MM.1S (cell line): ENCODE measurements around the gene IL17REL.

Experiments used
- DNase-seq: peaks from one replicate; pipeline ENCODE4 v3.0.0-alpha.2; 2015
- H2AFZ ChIP-seq: fragments of 300-600 bp; sonication (generic); 2 replicates; pipeline ENCODE4 v1.6.0; 2016; ENCODE audit warnings: antibody characterized with exemption, low read length
- H3F3A ChIP-seq: fragments of 300-600 bp; sonication (generic); 2 replicates; pipeline ENCODE4 v1.6.1; 2016; ENCODE audit warnings: mild to moderate bottlenecking, antibody characterized with exemption, low read length, moderate library complexity, mixed read lengths; ENCODE audit not compliant: insufficient read depth
- H3K27ac ChIP-seq: fragments of 300-600 bp; sonication (generic); 2 replicates; pipeline ENCODE4 v1.5.1; 2016; ENCODE audit warnings: mild to moderate bottlenecking, low read length
- H3K27me3 ChIP-seq: fragments of 300-600 bp; sonication (generic); replicated peaks from 2 replicates; pipeline ENCODE4 v1.6.0; 2016; ENCODE audit warnings: low read length; ENCODE audit not compliant: insufficient read depth
- H3K36me3 ChIP-seq: fragments of 300-600 bp; sonication (generic); replicated peaks from 2 replicates; pipeline ENCODE4 v1.6.1; 2016; ENCODE audit warnings: mild to moderate bottlenecking, low read length, mixed read lengths; ENCODE audit not compliant: insufficient read depth
- H3K4me1 ChIP-seq: fragments of 300-600 bp; sonication (generic); 2 replicates; pipeline ENCODE4 v1.6.1; 2016; ENCODE audit warnings: low read length, mixed read lengths
- H3K4me2 ChIP-seq: fragments of 300-600 bp; sonication (generic); 2 replicates; pipeline ENCODE4 v1.6.0; 2016; ENCODE audit warnings: low read depth, low read length
- H3K4me3 ChIP-seq: fragments of 300-600 bp; sonication (generic); 2 replicates; pipeline ENCODE4 v1.5.1; 2016; ENCODE audit warnings: low read length, mixed read lengths
- H3K79me2 ChIP-seq: fragments of 300-600 bp; sonication (generic); 2 replicates; pipeline ENCODE4 v1.6.1; 2016; ENCODE audit warnings: mixed run types, low read length, mixed read lengths
- H3K9ac ChIP-seq: fragments of 300-600 bp; sonication (generic); 2 replicates; pipeline ENCODE4 v1.6.1; 2016; ENCODE audit warnings: low read length, mixed read lengths
- H3K9me2 ChIP-seq: fragments of 300-600 bp; sonication (generic); replicated peaks from 2 replicates; pipeline ENCODE4 v1.6.1; 2016; ENCODE audit warnings: mild to moderate bottlenecking, low read length, mixed read lengths; ENCODE audit not compliant: insufficient read depth
- H3K9me3 ChIP-seq: fragments of 300-600 bp; sonication (generic); replicated peaks from 2 replicates; pipeline ENCODE4 v1.6.1; 2016; ENCODE audit warnings: mild to moderate bottlenecking, low read length, mixed read lengths; ENCODE audit not compliant: insufficient read depth
- H4K20me1 ChIP-seq: fragments of 300-600 bp; sonication (generic); 2 replicates; pipeline ENCODE4 v1.6.1; 2016; ENCODE audit warnings: mild to moderate bottlenecking, low read length, moderate library complexity, mixed read lengths; ENCODE audit not compliant: insufficient read depth
- CTCF ChIP-seq: fragments of 300-600 bp; sonication (generic); IDR thresholded peaks from 2 replicates; pipeline ENCODE4 v1.5.1; 2016; ENCODE audit warnings: antibody characterized with exemption, low read length, mixed read lengths
- EZH2 ChIP-seq: fragments of 300-600 bp; sonication (generic); optimal IDR thresholded peaks from 2 replicates; pipeline ENCODE3; 2017; ENCODE audit warnings: low read depth, mild to moderate bottlenecking, antibody characterized with exemption, low read length, mixed read lengths
- EZH2phosphoT487 ChIP-seq: fragments of 300-600 bp; sonication (generic); IDR thresholded peaks from 2 replicates; pipeline ENCODE4 v1.6.1; 2018; ENCODE audit warnings: antibody characterized with exemption, low read length

Gene IL17REL

DNA sequence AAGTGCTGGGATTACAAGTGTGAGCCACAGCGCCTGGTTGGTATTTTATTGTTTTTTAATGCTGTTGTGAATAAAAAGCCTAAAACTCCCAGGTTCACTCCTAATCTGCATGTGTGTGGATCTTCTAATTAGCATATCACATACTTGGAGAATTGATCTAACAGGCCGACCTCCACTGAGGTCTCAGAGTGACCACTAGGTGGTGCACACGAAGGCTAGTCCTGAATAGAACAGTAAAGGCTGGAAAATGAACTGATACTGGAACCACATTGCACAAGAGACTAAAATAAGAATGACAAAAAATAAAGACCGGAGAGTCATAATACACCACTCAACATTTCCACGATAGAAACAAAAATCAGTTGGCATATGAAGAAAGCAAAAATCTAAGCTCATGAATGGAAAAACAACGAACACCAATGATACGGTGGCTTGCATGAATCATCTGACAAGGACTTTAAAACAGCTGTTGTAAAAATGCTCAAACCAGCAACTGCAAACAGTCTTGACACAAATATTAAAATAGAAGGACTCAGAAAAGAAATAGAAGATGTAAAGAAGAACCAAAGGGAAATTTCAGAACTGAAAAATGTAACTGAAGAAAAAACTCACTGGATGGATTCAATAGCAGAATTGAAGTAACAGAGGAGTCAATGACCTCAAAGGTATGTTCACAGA, 32.8 kb downstream of the IL17REL start:
- DNase-seq, result peak; percentile 70
- Histone ChIP-seq H3K9me2 (no peaks in the 10 kb centered on the region), H2AFZ (no peak overlapping the region), H3K36me3 (no peaks in the 10 kb centered on the region), H3K79me2 (no peaks in the 10 kb centered on the region), H3K27ac (no peak overlapping the region), H3K4me2 (no peak overlapping the region), H3K9ac (no peak overlapping the region), H4K20me1 (no peaks in the 10 kb centered on the region), H3F3A (peaks cover 8% of the 10 kb centered on the region), H3K27me3 (peaks cover 34% of the 10 kb centered on the region), H3K9me3 (no peaks in the 10 kb centered on the region), H3K4me1 (no peaks in the 10 kb centered on the region), H3K4me3 (no peak overlapping the region)
- TF ChIP-seq EZH2 (no peak), EZH2phosphoT487 (no peak), CTCF (peak; percentile 80)

DNA sequence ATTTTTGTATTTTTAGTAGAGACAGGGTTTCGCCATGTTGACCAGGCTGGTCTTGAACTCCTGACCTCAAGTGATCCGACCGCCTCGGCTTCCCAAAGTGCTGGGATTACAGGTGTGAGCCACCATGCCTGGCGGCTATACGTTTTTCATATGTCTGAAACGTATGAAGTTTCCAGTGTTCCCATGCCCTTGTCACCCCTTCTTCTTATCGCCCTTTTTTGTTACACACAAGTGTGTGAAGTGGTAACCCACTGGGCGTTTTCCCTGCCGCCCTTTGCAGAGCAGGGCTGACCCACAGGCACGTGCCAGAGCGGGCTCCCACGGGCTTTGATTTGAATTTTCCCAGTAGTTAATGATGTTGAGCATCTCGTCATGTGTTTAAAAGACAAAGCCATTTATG, 35.0 kb downstream of the IL17REL start:
- H2AFZ ChIP-seq, result no peak overlapping the region
- H3K9me3 ChIP-seq, result no peaks in the 10 kb centered on the region
- H3K9ac ChIP-seq, result no peak overlapping the region
- H3F3A ChIP-seq, result peaks cover 8% of the 10 kb centered on the region
- H3K4me2 ChIP-seq, result no peak overlapping the region
- no peaks in the 10 kb centered on the region for H3K36me3 ChIP-seq
- no peak overlapping the region for H3K27ac ChIP-seq
- H4K20me1 ChIP-seq, result no peaks in the 10 kb centered on the region
- no peaks in the 10 kb centered on the region for H3K4me1 ChIP-seq
- DNase-seq, result no peak
- peaks cover 19% of the 10 kb centered on the region for H3K27me3 ChIP-seq
- H3K4me3 ChIP-seq, result no peak overlapping the region
- H3K9me2 ChIP-seq, result no peaks in the 10 kb centered on the region
- H3K79me2 ChIP-seq, result no peaks in the 10 kb centered on the region
- no peak for TF ChIP-seq EZH2phosphoT487
- TF ChIP-seq CTCF, result no peak
- TF ChIP-seq EZH2, result no peak

DNA sequence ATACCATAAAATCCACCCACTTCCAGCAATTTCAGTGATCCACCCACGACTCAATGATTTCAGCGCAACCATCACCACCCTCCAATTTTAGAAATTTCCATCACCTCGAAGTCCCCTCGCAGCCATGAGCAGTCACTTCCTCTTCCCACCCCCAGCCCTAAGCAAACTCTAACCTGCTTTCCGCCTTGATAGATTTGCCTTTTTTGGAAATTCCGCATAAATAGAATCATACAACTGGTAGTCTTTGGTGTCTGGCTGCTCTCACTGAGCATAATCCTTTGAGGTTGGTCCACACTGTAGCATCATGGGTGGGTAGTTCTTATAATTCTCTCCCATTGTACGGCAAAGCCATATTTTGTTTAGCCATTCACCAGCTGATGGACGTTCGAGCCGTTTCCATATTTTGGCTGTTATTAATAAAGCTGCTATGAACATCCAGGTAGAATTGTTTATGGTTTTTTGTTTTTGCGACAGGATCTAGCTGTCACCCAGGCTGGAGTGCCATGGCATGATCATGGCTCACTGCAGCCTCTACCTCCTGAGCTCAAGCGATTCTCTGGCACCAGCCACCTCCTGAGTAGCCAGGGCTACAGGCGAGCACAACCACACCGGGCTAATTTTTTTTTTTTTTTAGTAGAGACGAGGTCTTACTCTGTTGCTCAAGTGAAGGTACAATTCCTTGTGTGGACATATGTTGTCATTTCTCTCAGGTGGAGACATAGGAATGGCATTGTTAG, 36.0 kb downstream of the IL17REL start:
- Histone ChIP-seq H3K36me3 (no peaks in the 10 kb centered on the region), H3K4me1 (no peaks in the 10 kb centered on the region), H4K20me1 (no peaks in the 10 kb centered on the region), H3F3A (peaks cover 8% of the 10 kb centered on the region), H3K27ac (no peak overlapping the region), H3K79me2 (no peaks in the 10 kb centered on the region), H3K4me2 (no peak overlapping the region), H2AFZ (no peak overlapping the region), H3K9me3 (no peaks in the 10 kb centered on the region), H3K4me3 (no peak overlapping the region), H3K9ac (no peak overlapping the region), H3K9me2 (no peaks in the 10 kb centered on the region), H3K27me3 (peaks cover 20% of the 10 kb centered on the region)
- no peak for TF ChIP-seq CTCF
- no peak for TF ChIP-seq EZH2phosphoT487
- no peak for TF ChIP-seq EZH2
- DNase-seq, result no peak
